Glomerular visceral epithelial cell (primary cell): ENCODE data around the gene PAOX.

ENCODE experiments used
- DNase-seq: peaks from one replicate; pipeline ENCODE4 v3.0.0-alpha.2; 2016; ENCODE audit errors: extremely low spot score

Gene PAOX

DNA sequence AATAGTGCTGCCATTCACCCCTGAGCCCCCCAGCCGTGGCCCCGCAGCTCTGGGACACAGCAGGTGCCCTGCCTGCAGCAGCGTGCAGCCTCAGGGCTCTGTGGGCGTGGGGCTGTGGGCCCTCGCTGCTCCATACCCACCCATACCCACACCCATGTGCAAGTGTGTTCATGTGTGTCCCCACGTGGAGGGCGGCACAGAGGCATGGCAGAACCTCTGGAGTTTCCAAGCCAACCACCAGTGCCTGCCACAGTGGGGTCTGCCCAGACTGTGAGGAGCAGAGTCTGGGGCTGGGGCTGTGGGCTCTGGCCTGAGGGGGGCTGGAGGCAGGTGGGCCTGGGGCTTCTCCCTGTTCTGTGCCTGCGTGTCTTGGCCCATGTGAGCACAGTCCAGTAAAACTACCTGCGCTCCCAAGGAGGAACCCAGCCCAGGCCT lies 29.5 kb upstream of the PAOX start:
- no peak for DNase-seq

DNA sequence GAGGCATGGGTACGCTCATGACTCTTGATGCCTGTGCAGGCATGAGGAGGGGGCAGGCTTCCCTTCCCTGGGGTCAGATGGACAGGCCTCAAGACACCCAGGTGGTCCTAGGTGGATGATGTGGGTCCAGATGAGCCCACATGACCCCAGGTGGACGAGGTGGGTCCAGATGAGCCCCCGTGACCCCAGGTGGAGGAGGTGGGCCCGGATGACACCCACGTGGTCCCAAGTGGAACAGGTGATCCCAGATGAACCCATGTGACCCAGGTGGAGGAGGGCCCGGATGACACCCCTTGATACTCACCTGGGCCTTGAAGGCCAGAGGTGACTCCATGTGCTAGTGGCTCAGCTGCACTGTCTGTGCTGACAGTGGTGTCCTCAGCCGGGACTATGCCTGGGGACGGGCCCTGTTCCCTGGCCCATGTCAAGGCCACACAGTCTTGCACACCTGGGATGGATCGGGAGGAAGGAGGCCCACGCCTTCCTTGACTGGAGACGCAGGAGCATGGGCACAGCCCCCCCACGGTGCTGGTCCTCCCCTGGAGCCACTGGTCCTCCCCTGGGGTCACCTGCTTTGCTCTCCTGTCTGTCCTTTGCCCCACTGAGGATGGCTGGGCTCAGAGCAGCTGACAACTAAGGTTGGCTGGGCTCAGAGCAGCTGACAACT lies 28.6 kb upstream of the PAOX start:
- DNase-seq, result no peak

DNA sequence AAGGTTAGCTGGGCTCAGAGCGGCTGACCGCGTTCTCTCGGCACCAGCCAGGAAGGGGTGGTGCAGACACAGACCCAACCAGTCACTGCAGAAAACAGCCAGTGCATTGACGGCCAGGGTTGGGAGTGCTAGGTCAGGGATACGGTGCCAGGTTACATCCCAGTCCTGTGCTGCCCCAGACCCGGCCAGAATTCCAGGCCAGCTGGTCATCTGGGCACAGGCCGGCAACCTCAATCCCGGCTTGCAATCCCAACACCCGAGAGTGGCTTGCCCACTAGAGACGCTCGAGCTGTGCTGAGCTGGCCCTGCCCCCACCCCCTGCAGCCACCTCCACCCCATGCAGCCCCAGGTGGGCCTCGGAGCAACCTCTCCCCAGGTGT lies 28.1 kb upstream of the PAOX start:
- DNase-seq, result no peak

DNA sequence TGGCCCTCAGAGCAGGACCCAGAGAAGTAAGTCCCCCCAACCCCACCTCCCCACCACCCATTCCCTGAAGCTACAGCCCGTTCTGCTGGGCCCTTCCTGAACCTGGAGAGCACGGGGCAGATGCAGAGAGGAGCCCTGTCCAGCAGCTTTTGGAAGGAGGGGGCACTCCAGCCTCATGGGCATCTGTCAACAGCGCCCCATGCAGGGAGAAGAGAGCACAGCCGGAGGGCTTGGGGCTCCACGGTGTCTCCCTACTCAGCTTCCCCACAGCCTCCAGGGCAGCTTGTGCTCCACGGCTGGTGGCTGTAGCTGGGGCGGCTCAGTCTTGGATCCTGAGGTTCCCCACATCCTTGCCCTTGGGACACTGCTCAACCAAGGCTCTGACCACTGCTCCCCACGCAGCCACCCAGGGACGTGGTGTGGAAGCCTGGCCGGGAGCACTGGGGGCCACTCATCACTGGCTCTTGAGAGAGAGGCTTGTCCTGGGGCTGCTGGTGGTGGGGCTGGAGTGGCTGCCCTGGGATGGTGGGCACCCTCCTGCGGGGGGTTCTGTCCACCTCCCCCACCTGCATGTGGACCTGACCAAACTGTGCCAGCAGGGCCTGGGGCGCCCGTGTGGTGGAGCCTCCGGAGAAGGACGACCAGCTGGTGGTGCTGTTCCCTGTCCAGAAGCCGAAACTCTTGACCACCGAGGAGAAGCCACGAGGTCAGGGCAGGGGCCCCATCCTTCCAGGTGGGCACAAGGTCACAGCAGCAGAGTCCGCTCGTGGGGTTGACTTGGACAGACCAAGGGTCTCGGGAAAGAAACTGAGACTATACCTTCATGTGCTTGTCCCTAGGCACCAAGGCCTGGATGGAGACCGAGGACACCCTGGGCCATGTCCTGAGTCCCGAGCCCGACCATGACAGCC lies 27.4 kb upstream of the PAOX start:
- no peak for DNase-seq

DNA sequence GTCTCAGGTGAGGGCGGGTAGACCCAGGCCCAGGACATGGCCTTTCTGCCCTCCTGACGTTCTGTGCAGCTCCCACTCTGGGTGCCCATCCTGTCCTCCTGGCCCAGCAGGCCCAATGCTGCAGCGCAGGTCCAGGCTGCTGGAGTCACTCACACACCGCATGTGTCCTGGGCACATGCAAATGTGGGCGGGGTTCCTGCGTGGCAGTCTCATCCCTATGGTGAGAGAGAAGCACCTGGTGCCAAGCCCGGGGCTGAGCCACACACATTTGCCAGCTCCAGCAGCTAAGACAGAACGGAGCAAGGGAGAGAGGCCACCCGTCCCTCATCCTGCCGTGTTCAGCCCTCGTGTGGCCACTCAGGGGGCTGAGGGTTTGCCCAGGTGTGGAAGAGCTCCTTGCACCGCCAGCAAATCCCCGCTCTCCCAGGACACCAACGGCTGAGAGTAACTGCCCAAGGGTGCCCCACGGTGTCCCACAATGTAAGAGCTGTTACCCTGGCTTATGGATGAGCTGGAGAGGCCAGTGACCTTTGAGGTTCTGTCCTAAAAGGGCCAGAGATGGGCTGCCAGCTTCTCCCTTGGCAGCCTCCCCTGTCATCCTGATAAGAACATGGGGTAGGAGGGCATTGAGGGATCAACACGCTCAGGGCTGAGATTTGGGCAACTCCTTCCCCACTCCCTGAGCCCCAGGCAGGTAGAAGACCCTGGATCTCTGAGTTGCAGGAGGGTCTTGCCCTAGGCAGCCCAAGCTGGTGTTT lies 25.7 kb upstream of the PAOX start:
- no peak for DNase-seq

DNA sequence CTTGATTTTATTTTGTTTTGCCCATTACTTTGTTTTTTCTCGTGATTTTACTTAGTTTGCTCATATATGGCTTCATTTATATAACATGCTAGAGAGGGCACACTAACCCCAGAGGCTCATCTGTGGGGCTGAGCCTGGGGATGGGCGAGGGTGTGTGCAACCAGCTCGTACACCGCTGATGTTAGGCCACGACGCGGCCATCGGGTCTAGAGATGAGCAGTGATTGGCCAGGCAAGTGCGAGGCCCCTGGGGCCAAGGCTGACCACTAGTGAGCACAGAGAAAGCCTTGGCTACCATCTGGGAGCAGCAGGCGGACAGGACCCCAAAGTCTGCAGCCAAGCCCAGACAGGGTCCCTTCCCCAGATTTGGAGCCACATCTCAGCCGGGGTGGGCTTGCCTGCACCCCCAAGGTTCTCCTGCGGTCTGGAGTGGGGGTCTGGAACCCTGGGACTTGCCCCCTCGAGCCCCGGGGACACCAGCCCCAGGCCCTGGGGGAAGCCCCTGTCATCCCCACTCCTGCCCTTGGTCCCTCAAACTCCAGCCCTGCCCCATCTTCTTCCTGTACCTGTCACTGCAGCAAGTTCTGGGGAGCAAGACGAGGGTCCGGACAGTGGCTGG lies 25.0 kb upstream of the PAOX start:
- DNase-seq, result no peak

GRCh38 chr10:133354672-133355240 lies 24.3 kb upstream of the PAOX start:
- no peak for DNase-seq

DNA sequence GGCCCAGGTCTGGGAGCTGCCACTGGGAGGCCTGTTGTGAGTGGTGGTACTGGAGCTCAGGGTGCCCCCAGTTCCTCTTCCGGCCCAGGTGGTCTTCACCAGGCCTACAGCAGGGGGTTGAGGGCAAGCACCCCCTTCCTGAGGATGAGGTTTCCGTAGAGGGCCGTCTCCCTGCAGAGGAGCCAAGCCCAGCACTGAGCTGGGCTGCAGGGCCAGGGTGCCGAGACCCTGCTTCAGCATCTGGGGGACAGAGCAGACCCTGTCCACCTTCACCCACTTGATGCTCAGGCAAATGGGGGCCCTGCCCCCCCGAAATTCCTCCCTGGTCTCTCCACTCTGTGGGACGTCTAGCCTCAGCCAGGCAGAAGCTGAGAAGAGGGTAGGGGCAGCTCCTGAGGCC lies 23.8 kb upstream of the PAOX start:
- no peak for DNase-seq

- no peak for DNase-seq
Observed at GRCh38 chr10:133355991-133356390, 23.1 kb upstream of the PAOX start.

DNA sequence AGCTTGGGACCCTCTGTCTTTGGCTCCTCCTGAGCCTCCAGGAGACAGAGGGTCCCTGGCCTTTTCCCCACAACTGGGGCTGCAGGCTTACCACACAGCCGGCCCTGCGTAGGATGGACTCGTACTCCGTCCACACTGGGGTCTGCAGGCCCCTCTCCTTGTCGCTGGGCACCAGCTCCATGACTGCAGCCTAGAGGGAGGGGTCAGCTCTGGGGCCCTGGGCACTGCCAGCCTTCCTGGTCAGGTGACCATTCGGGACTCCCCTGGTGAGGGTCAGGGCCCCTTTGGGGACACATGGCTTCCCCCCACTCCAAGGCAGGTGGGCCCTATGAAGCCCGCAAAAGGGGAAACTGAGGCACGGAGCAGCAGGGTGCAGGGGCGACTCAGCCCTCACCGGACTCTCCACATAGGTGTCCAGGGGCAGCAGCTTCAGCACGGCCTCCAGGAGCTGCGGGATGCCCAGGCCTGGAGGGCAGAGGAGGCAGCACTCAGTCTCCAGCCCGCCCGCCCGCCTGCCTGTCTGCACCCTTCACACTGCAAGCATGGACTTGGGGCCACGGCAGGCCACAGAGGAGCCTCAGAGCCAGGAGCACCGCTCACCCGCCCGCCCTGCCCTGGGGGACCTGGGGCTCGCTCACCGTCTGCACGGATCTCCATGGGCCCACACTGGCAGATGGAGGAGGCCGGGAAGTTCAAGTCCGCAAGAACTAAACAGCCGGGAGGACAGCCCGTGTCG lies 22.3 kb upstream of the PAOX start:
- DNase-seq, result no peak

GRCh38 chr10:133357285-133358161 lies 21.5 kb upstream of the PAOX start, which contains the start of gene FUOM:
Gene FUOM (minus strand): TSS chr10:133358019. CDS start chr10:133358007, 12 bp downstream.
- peak; percentile 66 for DNase-seq

GRCh38 chr10:133358162-133358924 lies 20.7 kb upstream of the PAOX start:
- DNase-seq, result no peak

GRCh38 chr10:133358925-133359310 lies 20.1 kb upstream of the PAOX start:
- no peak for DNase-seq

DNA sequence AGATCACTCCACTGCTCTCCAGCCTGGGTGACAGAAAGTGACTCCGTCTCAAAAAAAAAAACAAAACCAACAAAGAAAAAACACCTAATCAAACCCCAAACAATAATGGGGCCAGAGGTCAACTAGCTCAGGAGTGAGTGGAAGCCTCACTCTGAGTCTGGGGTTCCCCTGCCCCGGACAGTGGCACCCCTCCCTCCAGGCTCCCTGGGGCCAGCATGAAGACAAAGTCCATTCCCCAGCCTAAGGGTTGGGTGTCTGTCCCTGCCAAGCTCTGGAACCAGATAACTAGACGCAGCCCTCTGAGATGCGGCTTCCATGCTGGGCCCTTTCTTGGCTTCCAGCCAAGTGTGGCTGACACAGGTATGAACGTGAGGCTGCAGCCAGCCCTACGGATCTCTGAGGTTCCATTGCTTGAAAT lies 19.5 kb upstream of the PAOX start:
- DNase-seq, result no peak

DNA sequence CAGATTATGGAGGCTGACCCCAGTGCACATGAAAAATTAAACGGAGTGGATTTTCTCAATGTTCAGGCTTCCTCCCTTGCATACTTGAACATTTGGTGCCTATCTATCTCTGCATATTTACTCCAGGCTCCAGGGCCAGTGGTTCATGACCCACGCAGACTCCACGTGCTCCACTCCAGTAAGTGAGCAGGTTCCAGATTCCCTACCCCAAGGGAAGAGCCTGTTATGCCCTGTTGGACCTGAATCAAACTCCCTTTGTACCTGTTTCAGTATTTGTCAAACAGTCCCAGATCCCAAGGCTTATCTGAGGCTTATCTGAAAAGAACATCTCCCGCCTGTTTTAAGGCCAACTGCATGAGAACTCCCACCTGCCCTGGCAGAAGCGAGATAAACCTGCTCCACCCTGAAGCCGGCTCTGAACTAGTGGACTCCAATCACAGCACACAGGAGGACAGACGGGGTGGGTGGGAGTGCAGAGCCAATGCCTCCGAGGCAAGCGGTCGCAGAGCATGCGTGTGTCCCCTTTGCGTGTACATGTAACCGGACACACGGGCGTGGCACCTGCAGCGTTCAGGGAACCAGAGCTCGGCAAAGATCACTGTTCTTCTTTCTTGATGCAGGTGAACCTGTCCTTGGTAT lies 19.0 kb upstream of the PAOX start:
- no peak for DNase-seq

DNA sequence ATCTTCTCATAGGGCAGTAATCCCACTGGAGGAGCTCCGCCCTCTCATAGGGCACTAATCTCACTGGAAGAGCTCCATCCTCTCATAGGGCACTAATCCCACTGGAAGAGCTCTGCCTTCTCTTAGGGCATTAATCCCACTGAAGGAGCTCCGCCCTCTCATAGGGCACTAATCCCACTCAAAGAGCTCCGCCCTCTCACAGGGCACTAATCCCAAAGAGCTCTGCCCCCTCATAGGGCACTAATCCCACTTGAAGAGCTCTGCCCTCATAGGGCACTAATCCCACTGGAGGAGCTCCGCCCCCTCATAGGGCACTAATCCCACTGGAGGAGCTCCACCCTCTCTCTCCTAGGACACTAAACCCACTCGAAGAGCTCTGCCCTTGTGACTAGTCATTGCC lies 17.8 kb upstream of the PAOX start:
- DNase-seq, result no peak

DNA sequence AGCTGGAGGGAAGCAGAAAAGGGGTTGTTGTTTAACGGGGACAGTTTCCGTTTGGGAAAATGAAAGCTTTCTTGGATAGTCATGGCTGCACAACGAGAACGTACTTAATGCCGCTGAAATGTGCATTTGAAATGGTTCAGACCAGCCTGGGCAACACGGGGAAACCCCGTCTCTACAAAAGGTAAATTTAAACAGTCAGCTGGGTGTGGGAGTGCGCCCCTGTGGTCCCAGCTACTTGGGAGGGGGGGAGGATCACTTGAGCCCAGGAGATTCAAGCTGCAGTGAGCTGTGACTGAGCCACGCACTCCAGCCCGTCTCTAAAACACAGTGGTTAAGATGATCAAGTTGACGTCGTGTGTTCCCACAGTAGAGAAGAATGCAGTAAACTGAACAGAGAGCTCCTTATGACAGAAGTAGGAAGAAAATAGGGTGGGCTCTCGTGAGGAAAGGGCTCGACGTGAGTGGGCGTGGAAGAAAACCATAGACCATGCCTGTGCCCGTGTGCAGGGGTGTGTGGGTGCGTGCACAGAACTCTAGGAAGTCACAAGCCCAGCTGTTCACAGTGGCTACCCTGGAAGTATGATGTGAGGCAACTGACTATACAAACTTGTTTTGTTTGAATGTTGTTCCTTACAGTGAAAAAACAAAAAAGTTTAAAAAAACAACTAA lies 17.2 kb upstream of the PAOX start:
- DNase-seq, result no peak

GRCh38 chr10:133362846-133363245 lies 16.2 kb upstream of the PAOX start:
- no peak for DNase-seq
